GM18505 (cell line): ENCODE data around the gene CNTN3.

ENCODE experiments used
- ATAC-seq: cut with Tn5 transposase; IDR thresholded peaks from one replicate; pipeline ENCODE4 v1.9.1; 2021; ENCODE audit not compliant: unreplicated experiment
- POLR2A ChIP-seq: IDR thresholded peaks from 4 replicates; pipeline ENCODE4 v1.6.1; 2011; ENCODE audit warnings: borderline replicate concordance; ENCODE audit not compliant: insufficient read depth, insufficient read length; ENCODE audit errors: extremely low read depth

Gene CNTN3

GRCh38 chr3:74599564-74599963 lies 14.9 kb downstream of the CNTN3 start:
- no peak for TF ChIP-seq POLR2A
- no peak for ATAC-seq

DNA sequence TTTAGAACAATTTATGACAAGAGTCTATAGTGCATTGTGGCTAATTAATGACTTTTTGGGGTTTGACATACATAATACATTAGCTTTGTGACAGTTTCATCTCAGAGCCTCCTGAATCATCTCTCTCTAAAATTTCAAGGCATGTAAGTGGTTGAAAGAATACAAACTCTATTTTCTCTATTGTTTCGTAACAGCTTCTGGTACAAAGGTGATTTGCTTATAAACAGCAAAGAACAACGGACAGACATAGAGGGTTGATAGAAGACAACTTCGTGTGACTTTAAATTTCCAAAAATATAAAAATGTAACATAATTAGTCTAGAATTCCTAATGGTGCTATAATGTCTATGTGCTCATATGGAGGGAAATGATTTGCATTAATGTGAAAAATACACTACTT lies 21.3 kb downstream of the CNTN3 start:
- TF ChIP-seq POLR2A, result no peak
- no peak for ATAC-seq

- TF ChIP-seq POLR2A, result no peak
- no peak for ATAC-seq
Measured at GRCh38 chr3:74592359-74592758, 22.1 kb downstream of the CNTN3 start.

DNA sequence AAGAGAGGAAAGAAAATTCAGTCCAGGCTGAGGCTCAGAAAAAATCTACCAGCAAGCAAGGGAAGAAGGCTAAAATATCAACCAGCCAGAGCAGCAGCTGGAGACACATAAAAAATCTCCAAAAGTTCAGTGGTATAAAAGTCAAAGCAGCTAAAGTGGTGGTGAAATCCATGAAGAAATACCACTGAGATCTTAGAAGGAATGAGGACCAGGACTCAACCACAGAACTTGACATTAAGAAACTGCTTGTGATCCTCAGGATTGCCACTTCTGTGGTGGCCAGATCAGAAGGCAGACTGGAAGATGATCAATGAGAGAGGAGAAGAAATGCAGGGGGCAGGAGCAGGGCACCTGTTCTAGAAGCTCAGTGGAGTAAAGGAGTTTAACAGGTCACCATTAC lies 22.5 kb downstream of the CNTN3 start:
- TF ChIP-seq POLR2A, result no peak
- ATAC-seq, result no peak

DNA sequence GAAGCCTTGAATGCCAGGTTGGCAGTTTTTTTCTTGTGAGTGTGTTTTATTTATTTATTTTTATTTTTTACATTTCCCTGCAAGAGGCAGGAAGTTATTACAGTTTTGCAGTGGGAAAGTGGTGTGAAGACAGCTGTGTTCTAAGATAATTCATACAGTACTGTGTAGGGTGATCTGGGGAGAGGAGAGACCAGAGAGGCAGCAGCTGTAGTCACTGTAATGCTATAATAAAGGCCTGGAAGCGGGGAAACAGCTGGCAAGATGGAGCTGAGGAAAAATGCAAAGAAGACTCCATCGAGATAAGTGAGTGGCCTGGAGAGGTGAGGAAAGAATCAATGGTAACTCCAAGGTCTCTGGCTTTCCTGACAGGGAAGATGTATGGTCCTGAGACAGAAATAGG lies 23.1 kb downstream of the CNTN3 start:
- no peak for TF ChIP-seq POLR2A
- ATAC-seq, result no peak

DNA sequence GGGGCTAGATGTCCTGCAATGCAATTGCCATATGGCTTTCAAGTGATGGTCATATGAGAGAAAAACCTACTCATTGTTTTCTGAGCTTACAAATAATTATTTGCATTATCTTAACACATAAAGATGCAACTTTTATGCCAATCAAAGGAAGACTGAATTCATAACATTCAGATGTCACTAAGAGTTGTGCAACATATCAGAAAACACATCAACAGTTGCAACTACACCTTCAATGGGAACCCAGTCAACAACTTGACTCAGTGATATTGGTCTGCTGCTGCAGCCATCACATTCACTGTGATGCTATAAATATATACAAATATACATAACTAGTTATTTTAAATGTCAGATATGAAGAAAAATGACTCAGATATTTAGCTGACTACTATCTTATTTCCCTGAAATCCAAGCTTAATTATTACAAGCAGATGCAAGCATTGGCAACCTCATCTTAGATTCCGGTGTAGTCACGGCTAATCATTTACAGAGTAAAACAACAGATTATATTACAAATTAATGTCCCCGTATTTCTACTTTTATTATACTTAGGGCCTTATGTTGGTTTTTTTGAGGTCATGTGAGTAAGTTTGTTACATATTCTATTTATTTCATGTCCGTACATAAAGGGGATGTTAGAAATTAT lies 23.7 kb downstream of the CNTN3 start:
- no peak for ATAC-seq
- TF ChIP-seq POLR2A, result no peak

- no peak for TF ChIP-seq POLR2A
- no peak for ATAC-seq
Measured at GRCh38 chr3:74584782-74585181, 29.7 kb downstream of the CNTN3 start.

DNA sequence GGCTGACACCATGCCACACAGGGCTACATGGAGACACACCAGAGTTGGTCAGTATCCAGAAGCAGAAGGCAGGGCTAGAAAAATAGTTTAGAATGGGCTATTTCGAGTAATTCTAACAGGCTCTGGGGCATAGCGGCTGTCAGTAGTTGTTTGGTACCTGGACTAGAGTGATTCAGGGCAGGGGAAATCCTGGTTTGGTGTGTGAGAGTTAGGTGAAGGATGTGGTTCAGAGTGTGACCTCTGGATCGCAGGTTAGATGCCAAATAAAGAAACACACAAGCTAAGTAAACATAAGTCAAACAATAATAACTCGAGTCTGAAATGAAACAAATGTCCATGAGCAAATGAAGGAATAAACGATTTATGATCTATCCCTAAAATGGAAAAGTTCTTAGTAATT lies 31.5 kb downstream of the CNTN3 start:
- ATAC-seq, result no peak
- no peak for TF ChIP-seq POLR2A

GRCh38 chr3:74575857-74576256 lies 38.6 kb downstream of the CNTN3 start:
- no peak for TF ChIP-seq POLR2A
- no peak for ATAC-seq

- no peak for ATAC-seq
- TF ChIP-seq POLR2A, result no peak
Measured at GRCh38 chr3:74571118-74571517, 43.3 kb downstream of the CNTN3 start.
